OCI-LY3 (cell line): Measurements from ENCODE around the gene ACKR3.

Source experiments
- H2AFZ ChIP-seq: fragments of 200-600, 300-600 bp; shearing (Covaris generic); 2 replicates; pipeline ENCODE4 v1.6.0; 2014; ENCODE audit warnings: antibody characterized with exemption, low read depth, low read length
- H3K27ac ChIP-seq: fragments of 200-600, 300-600 bp; sonication (generic); 2 replicates; pipeline ENCODE4 v1.5.1; 2014; ENCODE audit warnings: mild to moderate bottlenecking, low read length, moderate library complexity, mixed read lengths
- H3K27me3 ChIP-seq: fragments of 200-600, 300-600 bp; sonication (generic); 2 replicates; pipeline ENCODE4 v1.6.1; 2014; ENCODE audit warnings: low read depth, low read length, mixed read lengths
- H3K36me3 ChIP-seq: fragments of 200-600, 300-600 bp; sonication (generic); replicated peaks from 2 replicates; pipeline ENCODE3; 2014; ENCODE audit warnings: low read depth, low read length, mixed read lengths
- H3K4me1 ChIP-seq: fragments of 300-600, 200-600 bp; sonication (generic); 2 replicates; pipeline ENCODE4 v1.6.1; 2014; ENCODE audit warnings: low read length, mixed read lengths
- H3K4me2 ChIP-seq: fragments of 200-600, 300-600 bp; sonication (generic); 2 replicates; pipeline ENCODE4 v1.6.1; 2014; ENCODE audit warnings: low read length, mixed read lengths
- H3K4me3 ChIP-seq: fragments of 300-600, 200-600 bp; sonication (generic); 2 replicates; pipeline ENCODE4 v1.5.1; 2014; ENCODE audit warnings: antibody characterized with exemption, mild to moderate bottlenecking, low read length, moderate library complexity
- H3K79me2 ChIP-seq: fragments of 300-600, 200-600 bp; shearing (Covaris generic); 2 replicates; pipeline ENCODE4 v1.6.1; 2014; ENCODE audit warnings: mild to moderate bottlenecking, low read length, mixed read lengths
- H3K9ac ChIP-seq: fragments of 300-600, 200-600 bp; shearing (Covaris generic); 2 replicates; pipeline ENCODE4 v1.6.0; 2014; ENCODE audit warnings: mild to moderate bottlenecking, low read length, moderate library complexity
- H3K9me3 ChIP-seq: fragments of 200-600, 300-600 bp; shearing (Covaris generic); 2 replicates; pipeline ENCODE4 v1.6.1; 2014; ENCODE audit warnings: low read length, mixed read lengths; ENCODE audit not compliant: insufficient read depth
- H4K20me1 ChIP-seq: fragments of 200-600, 300-600 bp; sonication (generic); 2 replicates; pipeline ENCODE4 v1.6.1; 2016; ENCODE audit warnings: low read length, mixed read lengths; ENCODE audit not compliant: insufficient read depth
- CTCF ChIP-seq: fragments of 200-600, 300-600 bp; sonication (generic); IDR thresholded peaks from 2 replicates; pipeline ENCODE4 v1.5.1; 2014; ENCODE audit warnings: antibody characterized with exemption, low read length, low read depth
- EZH2phosphoT487 ChIP-seq: fragments of 200-600 bp; shearing (Covaris generic); IDR thresholded peaks from 2 replicates; pipeline ENCODE4 v1.6.1; 2018; ENCODE audit warnings: antibody characterized with exemption, mixed run types, low read depth

Gene ACKR3

GRCh38 chr2:236576953-236577352 is 7.3 kb downstream of the ACKR3 start:
- Histone ChIP-seq H3K27me3 (0 out of 2 replicates have a peak, but pooled peaks cover 4% of the 10 kb centered on the region), H2AFZ (no peak overlapping the region), H3K27ac (no peak overlapping the region), H3K9me3 (no peaks in the 10 kb centered on the region), H3K9ac (no peak overlapping the region), H3K36me3 (no peaks in the 10 kb centered on the region), H3K4me3 (no peak overlapping the region), H3K79me2 (no peaks in the 10 kb centered on the region), H3K4me1 (no peaks in the 10 kb centered on the region), H3K4me2 (no peak overlapping the region), H4K20me1 (no peaks in the 10 kb centered on the region)
- no peak for TF ChIP-seq CTCF
- TF ChIP-seq EZH2phosphoT487: no peak

DNA sequence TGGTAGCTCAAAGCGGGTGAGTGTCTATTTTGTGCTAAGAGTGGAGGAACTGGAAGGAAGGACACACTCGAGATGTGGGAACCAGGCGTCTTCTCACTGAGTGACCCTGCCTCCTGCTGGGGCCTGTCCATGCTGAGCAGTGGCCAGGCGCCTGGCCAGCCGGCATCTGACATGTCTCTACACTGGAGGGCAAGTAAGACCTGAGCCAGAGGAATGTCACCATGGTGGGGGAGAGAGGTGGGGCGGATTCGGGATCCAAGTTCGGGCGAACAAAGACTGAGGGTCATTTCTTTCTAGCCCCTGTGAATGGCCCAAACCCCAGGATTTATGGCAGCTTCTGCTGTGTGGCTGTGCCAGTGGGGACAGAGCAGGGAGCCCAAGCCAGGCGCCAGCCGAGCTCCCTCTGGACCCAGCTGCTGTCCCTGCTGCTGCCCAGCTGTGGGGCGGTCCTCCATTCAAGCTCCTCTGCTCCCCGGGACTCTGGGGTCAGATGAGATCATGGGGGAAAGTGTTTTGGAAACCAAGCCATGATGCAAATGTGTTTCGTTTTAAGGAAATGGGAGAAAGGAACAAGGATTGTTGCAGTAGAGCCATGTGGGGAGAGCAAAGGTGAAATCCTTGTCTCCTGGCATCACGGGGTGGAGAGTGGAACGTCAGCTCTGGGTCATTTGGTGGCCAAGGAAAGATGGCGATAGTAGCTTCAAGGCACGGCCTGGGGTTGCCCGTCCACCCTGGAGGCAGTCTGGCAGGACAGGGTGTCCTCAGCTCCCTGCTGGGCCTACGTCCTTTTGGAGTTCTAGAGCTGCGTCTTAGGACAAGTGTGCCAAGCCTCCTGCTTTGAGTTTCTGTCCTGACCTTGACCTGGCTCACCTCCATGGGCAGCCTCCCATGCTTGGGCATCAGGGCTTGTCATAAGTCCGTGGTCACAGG is 8.1 kb downstream of the ACKR3 start:
- Histone ChIP-seq H3K27me3 (no peaks in the 10 kb centered on the region), H3K9ac (no peak overlapping the region), H3K4me3 (no peak overlapping the region), H2AFZ (no peak overlapping the region), H4K20me1 (no peaks in the 10 kb centered on the region), H3K79me2 (no peaks in the 10 kb centered on the region), H3K9me3 (no peaks in the 10 kb centered on the region), H3K27ac (no peak overlapping the region), H3K4me2 (no peak overlapping the region), H3K4me1 (no peaks in the 10 kb centered on the region), H3K36me3 (no peaks in the 10 kb centered on the region)
- no peak for TF ChIP-seq EZH2phosphoT487

GRCh38 chr2:236578411-236578846 is 8.8 kb downstream of the ACKR3 start:
- Histone ChIP-seq H3K36me3 (no peaks in the 10 kb centered on the region), H3K4me1 (peaks cover 6% of the 10 kb centered on the region; the same call in 1 of the 2 replicates), H3K4me3 (no peak overlapping the region), H3K79me2 (no peaks in the 10 kb centered on the region), H3K9me3 (no peaks in the 10 kb centered on the region), H3K4me2 (no peak overlapping the region), H3K27me3 (no peaks in the 10 kb centered on the region), H3K9ac (no peak overlapping the region), H2AFZ (no peak overlapping the region), H3K27ac (no peak overlapping the region), H4K20me1 (no peaks in the 10 kb centered on the region)
- TF ChIP-seq CTCF (no peak), EZH2phosphoT487 (no peak)

DNA sequence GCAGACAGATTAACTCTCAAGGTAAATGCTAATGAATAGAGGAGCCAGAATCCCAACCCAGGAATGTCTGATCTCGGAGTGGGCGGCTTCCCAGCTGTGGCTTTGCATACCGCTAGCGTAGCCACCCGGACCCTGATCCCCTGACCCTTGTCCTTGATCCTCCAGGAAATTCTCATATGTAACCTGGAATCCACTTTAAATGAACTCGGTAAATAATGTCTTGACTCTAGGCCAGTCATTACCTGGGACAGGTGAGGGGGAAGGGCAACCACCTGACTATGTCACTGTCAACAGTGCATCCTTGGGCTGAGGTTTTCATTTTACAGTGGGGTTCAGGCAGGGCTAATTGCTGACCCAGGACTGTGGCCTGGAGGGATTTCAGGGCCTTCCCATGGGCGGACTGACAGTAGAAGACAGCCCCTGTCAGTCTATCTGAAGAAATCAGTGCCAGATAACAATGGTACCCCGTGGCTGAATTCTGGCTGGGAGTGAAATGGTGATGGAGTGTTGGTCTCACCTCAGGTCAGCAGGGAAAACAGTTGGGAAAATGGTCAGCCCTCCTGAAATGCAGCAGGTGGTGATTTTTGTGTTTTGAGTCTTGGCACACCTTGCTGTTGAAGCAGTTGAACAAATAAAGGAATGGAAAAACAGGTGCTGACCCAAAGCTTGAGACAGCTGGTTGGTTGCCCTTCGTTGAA is 9.6 kb downstream of the ACKR3 start:
- no peak for TF ChIP-seq EZH2phosphoT487
- no peak for TF ChIP-seq CTCF
- H3K4me3 ChIP-seq: no peak overlapping the region
- H3K4me1 ChIP-seq: peaks cover 11% of the 10 kb centered on the region
- no peaks in the 10 kb centered on the region for H3K79me2 ChIP-seq
- H4K20me1 ChIP-seq: no peaks in the 10 kb centered on the region
- H3K27me3 ChIP-seq: no peaks in the 10 kb centered on the region
- no peak overlapping the region for H3K27ac ChIP-seq
- no peak overlapping the region for H2AFZ ChIP-seq
- H3K36me3 ChIP-seq: no peaks in the 10 kb centered on the region
- no peak overlapping the region for H3K9ac ChIP-seq
- H3K9me3 ChIP-seq: no peaks in the 10 kb centered on the region
- no peak overlapping the region for H3K4me2 ChIP-seq
